ENCODE data around the gene PSMA2.

PSMA2 gene

GRCh38 chr7:42952328-42952727, 20.4 kb upstream of the PSMA2 start:
- H3K4me1 Mint-ChIP-seq = no peaks in the 10 kb centered on the region
- peaks cover 2% of the 10 kb centered on the region for H3K36me3 Mint-ChIP-seq
- no peak overlapping the region for H3K4me3 Mint-ChIP-seq
- H3K9me3 Mint-ChIP-seq = no peaks in the 10 kb centered on the region
- H3K27me3 Mint-ChIP-seq = peaks cover 2% of the 10 kb centered on the region
- H3K27ac Mint-ChIP-seq = no peak overlapping the region

- Mint-ChIP-seq H3K36me3 (no peaks in the 10 kb centered on the region), H3K9me3 (no peaks in the 10 kb centered on the region), H3K4me3 (no peak overlapping the region), H3K27ac (no peak overlapping the region), H3K4me1 (peaks cover 7% of the 10 kb centered on the region), H3K27me3 (no peaks in the 10 kb centered on the region)
These were observed 18.4 kb upstream of the PSMA2 start for GRCh38 chr7:42950417-42950816.

- Mint-ChIP-seq H3K27me3 (no peaks in the 10 kb centered on the region), H3K36me3 (no peaks in the 10 kb centered on the region), H3K9me3 (no peaks in the 10 kb centered on the region), H3K4me3 (no peak overlapping the region), H3K27ac (no peak overlapping the region), H3K4me1 (peaks cover 7% of the 10 kb centered on the region)
These were observed 15.5 kb upstream of the PSMA2 start for GRCh38 chr7:42947521-42947920.

GRCh38 chr7:42946627-42946950, 14.6 kb upstream of the PSMA2 start:
- no peaks in the 10 kb centered on the region for H3K36me3 Mint-ChIP-seq
- no peak overlapping the region for H3K27ac Mint-ChIP-seq
- H3K4me3 Mint-ChIP-seq = no peak overlapping the region
- H3K4me1 Mint-ChIP-seq = peaks cover 9% of the 10 kb centered on the region
- no peaks in the 10 kb centered on the region for H3K27me3 Mint-ChIP-seq
- no peaks in the 10 kb centered on the region for H3K9me3 Mint-ChIP-seq

GRCh38 chr7:42945821-42946626, 14.1 kb upstream of the PSMA2 start:
- H3K27ac Mint-ChIP-seq = no peak overlapping the region
- peaks cover 14% of the 10 kb centered on the region for H3K4me1 Mint-ChIP-seq
- no peaks in the 10 kb centered on the region for H3K36me3 Mint-ChIP-seq
- H3K27me3 Mint-ChIP-seq = no peaks in the 10 kb centered on the region
- H3K9me3 Mint-ChIP-seq = no peaks in the 10 kb centered on the region
- H3K4me3 Mint-ChIP-seq = no peak overlapping the region

- no peak overlapping the region for H3K4me3 Mint-ChIP-seq
- H3K27me3 Mint-ChIP-seq = no peaks in the 10 kb centered on the region
- peak overlapping the region; percentile 73 for H3K27ac Mint-ChIP-seq
- peaks cover 46% of the 10 kb centered on the region for H3K4me1 Mint-ChIP-seq
- H3K9me3 Mint-ChIP-seq = no peaks in the 10 kb centered on the region
- H3K36me3 Mint-ChIP-seq = peaks cover 7% of the 10 kb centered on the region
These were observed 9.2 kb upstream of the PSMA2 start for GRCh38 chr7:42940985-42941847.

GRCh38 chr7:42939457-42940240, 7.7 kb upstream of the PSMA2 start:
- Mint-ChIP-seq H3K36me3 (peaks cover 12% of the 10 kb centered on the region), H3K27ac (peak overlapping the region; percentile 92), H3K27me3 (no peaks in the 10 kb centered on the region), H3K4me3 (peak overlapping the region; percentile 63), H3K4me1 (peaks cover 53% of the 10 kb centered on the region), H3K9me3 (no peaks in the 10 kb centered on the region)

- Mint-ChIP-seq H3K4me3 (peak overlapping the region; percentile 68), H3K36me3 (peaks cover 14% of the 10 kb centered on the region), H3K4me1 (peaks cover 54% of the 10 kb centered on the region), H3K27me3 (no peaks in the 10 kb centered on the region), H3K27ac (peak overlapping the region; percentile 84), H3K9me3 (no peaks in the 10 kb centered on the region)
These were observed 3.9 kb upstream of the PSMA2 start for GRCh38 chr7:42935861-42936260.

- H3K9me3 Mint-ChIP-seq = no peaks in the 10 kb centered on the region
- no peaks in the 10 kb centered on the region for H3K27me3 Mint-ChIP-seq
- peaks cover 16% of the 10 kb centered on the region for H3K36me3 Mint-ChIP-seq
- H3K27ac Mint-ChIP-seq = peak overlapping the region; percentile 56
- H3K4me1 Mint-ChIP-seq = peaks cover 54% of the 10 kb centered on the region
- H3K4me3 Mint-ChIP-seq = peak overlapping the region; percentile 98
These were observed 2.3 kb upstream of the PSMA2 start for GRCh38 chr7:42934291-42934690.

GRCh38 chr7:42932811-42933591, 1.0 kb upstream of the PSMA2 start:
- Mint-ChIP-seq H3K27me3 (no peaks in the 10 kb centered on the region), H3K9me3 (no peaks in the 10 kb centered on the region), H3K27ac (peak overlapping the region; percentile 100), H3K4me3 (peak overlapping the region; percentile 98), H3K4me1 (peaks cover 57% of the 10 kb centered on the region), H3K36me3 (peaks cover 16% of the 10 kb centered on the region)

- peak overlapping the region; percentile 98 for H3K4me3 Mint-ChIP-seq
- peaks cover 12% of the 10 kb centered on the region for H3K36me3 Mint-ChIP-seq
- H3K27me3 Mint-ChIP-seq = no peaks in the 10 kb centered on the region
- H3K4me1 Mint-ChIP-seq = peaks cover 65% of the 10 kb centered on the region
- H3K27ac Mint-ChIP-seq = peak overlapping the region; percentile 100
- no peaks in the 10 kb centered on the region for H3K9me3 Mint-ChIP-seq
These were observed 534 bp downstream of the PSMA2 start for GRCh38 chr7:42931447-42931833.

GRCh38 chr7:42930889-42931288, 1.1 kb downstream of the PSMA2 start:
- Mint-ChIP-seq H3K27me3 (no peaks in the 10 kb centered on the region), H3K4me3 (peak overlapping the region; percentile 98), H3K27ac (peak overlapping the region; percentile 100), H3K36me3 (peaks cover 11% of the 10 kb centered on the region), H3K9me3 (no peaks in the 10 kb centered on the region), H3K4me1 (peaks cover 60% of the 10 kb centered on the region)

- peaks cover 12% of the 10 kb centered on the region for H3K36me3 Mint-ChIP-seq
- H3K9me3 Mint-ChIP-seq = no peaks in the 10 kb centered on the region
- no peaks in the 10 kb centered on the region for H3K27me3 Mint-ChIP-seq
- peak overlapping the region; percentile 81 for H3K4me3 Mint-ChIP-seq
- H3K4me1 Mint-ChIP-seq = peaks cover 55% of the 10 kb centered on the region
- H3K27ac Mint-ChIP-seq = peak overlapping the region; percentile 57
These were observed 2.5 kb downstream of the PSMA2 start for GRCh38 chr7:42929449-42929848.

GRCh38 chr7:42928754-42929153, 3.2 kb downstream of the PSMA2 start:
- H3K4me3 Mint-ChIP-seq = peak overlapping the region; percentile 57
- H3K27ac Mint-ChIP-seq = no peak overlapping the region
- H3K4me1 Mint-ChIP-seq = peaks cover 52% of the 10 kb centered on the region
- H3K9me3 Mint-ChIP-seq = no peaks in the 10 kb centered on the region
- H3K27me3 Mint-ChIP-seq = no peaks in the 10 kb centered on the region
- peaks cover 15% of the 10 kb centered on the region for H3K36me3 Mint-ChIP-seq

GRCh38 chr7:42926204-42926603, 5.8 kb downstream of the PSMA2 start:
- H3K36me3 Mint-ChIP-seq = peaks cover 25% of the 10 kb centered on the region
- no peak overlapping the region for H3K27ac Mint-ChIP-seq
- H3K9me3 Mint-ChIP-seq = no peaks in the 10 kb centered on the region
- H3K4me3 Mint-ChIP-seq = no peak overlapping the region
- H3K27me3 Mint-ChIP-seq = no peaks in the 10 kb centered on the region
- H3K4me1 Mint-ChIP-seq = peaks cover 57% of the 10 kb centered on the region

All from activated naive CD4-positive, alpha-beta T cell treated with anti-CD3 and anti-CD28 coated beads, Interleukin-2, amount 50 U/mL, for 24 hours (primary cell).